Hematopoietic multipotent progenitor cell treated with erythropoietin and hydrocortisone succinate and interleukin-3 and kit ligand, for 4 days (in vitro differentiated cells): ENCODE data around the gene EGLN1.
A peak's percentile ranks its signal among the peaks of the same experiment; 100 is the strongest.

Source experiments
- DNase-seq: peaks from one replicate; pipeline ENCODE4 v3.0.0-alpha.2; 2015

Gene EGLN1

DNA sequence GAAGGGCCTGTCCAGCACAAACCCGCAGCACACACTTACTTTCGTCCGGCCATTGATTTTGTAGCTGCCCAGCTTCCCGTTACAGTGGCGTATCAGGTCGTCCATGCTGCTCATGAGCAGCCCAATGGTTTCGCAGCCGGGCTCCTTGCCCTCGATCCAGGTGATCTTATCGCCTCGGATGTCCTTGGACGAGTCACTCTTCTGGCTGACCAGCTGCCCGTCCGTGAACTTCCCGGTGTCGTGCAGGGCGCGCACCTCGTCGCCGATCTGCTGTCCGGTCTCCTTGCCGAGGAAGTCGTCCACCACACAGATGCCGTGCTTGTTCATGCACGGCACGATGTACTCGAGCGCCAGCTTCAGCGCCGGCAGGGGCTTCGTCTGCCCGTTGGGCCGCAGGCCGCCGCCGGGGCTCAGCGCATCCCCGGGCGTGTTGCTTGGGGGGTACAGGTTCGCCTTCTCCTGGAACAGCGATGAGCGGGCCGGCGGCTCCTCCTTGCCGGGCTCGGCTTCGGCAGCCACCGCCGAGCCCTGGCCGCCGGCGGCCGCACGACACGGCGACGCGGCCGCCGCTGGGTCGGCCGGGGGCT is 1.0 kb downstream of the EGLN1 start:
- peak; percentile 61 for DNase-seq

DNA sequence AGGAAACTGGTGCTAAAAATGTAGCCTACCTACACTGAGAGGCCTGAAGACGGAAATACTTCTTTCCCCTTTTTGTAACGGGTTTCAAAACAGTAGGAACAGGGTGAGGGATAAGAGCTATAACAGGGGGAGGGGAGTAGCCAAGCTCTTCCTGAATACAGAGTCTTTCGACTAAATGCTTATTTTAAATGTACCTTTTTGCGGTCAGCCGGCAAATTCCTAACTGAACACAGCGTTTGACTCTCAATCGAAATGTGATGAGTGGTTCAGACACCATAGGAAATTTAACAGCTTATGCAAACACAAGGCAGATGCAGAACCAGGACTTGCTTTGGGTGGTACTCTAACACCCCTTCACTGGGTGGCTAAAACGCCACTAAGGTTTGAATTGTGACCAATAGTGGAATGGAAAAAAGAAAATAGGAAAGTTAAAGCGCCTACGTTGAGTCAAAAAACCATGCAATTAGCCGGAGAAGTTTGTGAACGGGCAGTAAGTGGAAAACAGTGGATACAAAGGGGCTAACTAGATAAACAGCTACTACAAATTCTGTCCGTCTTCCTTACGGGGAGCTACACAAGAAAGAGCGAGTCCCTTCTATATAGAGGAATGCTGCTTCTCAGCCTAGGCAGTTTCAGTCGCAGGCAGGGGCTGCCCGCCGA is 1.7 kb downstream of the EGLN1 start:
- peak; percentile 44 for DNase-seq

DNA sequence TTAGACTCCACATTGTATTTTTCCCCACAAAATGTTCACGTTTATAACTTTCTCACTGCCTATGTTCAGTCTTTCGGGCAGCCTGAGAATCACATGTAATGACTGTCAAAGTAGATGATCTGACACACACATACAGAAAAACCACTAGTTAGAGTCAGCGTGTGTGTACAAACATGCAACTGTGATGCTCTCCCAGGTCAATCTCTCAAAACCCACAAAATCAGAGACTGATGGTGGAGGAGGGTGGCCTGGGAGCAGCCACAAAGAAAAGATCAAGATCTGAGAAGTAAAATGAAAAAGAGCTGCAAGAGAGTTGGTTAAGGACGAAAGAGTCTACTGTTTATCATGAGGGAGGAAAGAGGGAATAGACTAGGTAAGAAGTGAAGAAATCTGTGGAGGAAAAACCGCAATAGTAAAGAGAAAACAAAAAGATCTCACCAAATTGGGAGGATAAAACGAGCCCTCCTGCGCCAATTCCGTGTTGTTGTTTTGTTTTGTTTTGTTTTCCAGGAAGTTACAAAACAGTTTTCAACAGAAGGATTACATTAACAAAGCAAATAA is 2.3 kb downstream of the EGLN1 start:
- DNase-seq: no peak

DNA sequence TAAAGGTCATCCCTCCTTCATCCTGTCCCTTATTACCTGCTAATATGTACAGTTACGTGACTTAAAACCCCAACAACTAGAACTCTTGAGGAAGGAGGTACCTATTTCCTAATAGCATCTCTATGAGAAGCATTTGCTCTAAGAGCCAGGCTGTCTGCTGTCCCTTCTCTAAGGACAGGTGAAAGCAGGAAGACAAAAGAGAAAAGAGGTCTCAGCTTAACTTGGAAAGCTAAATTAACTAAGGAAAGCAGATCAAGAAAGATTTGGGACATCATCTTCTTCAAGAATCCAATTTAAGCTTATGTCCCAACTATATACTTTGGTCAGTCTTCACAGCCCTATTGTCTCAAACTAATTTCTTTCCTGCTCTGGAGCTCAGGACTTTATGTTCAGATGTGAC is 2.9 kb downstream of the EGLN1 start:
- no peak for DNase-seq

DNA sequence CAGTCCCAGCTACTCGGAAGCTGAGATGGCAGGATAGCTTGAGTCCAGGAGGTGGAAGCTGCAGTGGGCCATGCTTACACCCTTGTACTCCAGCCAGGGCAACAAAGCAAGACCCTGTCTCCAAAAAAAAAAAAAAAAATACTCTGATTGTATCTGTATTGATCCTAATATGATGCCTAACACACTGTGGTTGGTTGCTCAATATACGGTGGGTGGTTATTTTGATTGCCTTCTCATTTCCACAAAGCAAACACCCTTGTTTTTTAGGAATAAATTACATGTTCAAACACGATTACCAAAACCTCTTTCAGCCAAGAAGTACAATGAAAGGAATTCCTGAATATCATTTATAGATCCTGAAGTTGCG is 3.4 kb downstream of the EGLN1 start:
- DNase-seq: no peak

DNA sequence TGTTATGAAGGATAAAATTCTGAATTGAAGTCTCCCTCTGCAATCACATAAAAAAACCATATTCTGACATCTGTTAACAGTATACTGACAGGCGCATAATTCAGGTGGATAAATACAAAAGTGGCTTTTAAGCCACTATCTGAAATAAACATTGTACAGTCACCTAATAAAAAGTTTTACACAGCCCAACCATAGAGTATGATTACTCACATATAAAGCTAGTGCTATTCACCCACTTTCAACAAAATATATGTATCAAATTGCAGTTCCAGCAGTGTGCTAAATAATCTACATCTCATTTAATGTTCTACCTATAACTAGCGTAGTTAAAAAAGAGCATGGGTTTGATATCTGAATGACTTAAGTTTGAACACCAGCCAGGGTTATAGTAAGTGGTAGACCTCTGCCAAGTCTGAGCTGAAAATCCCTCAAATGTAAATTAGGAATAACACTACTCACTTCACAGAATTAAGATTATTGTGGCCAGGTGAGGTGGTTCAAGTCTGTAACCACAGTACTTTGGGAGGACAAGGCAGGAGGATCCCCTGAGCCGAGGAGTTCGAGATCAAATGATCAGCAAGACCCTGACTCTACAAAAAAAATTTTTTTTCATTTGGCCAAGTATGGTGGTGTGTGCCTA is 3.9 kb downstream of the EGLN1 start:
- no peak for DNase-seq

DNA sequence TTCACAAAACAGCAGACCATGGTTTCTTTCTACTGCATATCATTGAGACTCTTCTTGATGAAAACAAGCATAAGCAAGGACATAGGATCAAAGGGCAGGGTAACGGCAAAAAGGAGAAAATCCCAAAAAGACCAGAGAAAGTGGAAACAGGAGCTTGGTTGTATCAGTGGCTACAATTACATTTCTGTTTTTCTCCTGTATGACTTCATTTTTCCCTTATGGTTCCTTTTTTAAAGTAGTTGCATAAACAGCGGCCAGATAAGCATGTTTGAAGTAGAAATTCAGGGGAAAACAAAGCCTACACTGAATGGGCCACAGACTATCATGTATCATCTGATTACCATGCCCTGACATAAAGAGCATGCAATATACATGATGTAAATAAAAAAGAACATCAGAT is 4.6 kb downstream of the EGLN1 start:
- DNase-seq: peak; percentile 24

DNA sequence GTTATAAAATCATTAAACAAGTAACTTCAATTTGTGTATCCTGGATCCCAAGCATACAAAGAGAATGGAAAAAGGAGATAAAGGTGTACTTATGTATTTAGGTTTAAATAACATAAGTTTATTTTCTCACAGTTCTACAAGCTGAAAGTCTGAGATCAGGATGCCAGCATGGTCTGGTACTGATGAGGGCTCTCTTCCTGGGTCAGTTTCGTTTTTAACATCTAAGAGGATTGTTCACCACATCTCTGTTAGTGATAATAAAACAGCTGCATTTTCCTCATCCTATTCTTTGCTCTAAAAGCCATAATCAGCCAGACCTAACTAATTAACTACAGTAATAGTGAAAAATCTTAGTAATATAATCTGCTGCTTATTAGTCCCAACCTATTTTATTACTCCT is 5.2 kb downstream of the EGLN1 start:
- no peak for DNase-seq

DNA sequence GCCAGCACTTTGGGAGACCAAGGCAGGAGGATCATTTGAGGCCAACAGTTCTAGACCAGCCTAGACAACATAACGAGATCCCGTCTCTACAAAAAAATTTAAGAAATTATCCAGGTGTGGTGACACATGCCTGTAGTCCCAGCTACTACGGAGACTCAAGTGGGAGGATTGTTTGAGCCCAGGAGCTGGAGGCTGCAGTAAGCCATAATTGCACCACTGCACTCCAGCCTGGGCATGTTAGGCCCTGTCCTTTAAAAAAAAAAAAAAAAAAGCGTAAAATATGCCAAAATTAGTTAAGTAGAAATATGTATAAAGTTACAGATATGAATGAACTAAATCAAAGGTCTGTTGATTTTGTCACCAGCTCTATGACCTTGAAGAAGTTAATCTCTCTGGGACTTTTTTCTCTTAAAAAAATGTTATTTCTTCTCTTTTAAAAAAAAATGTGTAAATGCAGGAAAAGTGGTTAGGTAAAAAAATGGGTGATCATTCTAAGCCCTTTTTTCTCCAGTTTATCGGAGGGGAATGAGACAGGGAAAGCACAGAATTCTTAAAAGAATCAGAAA is 7.0 kb downstream of the EGLN1 start:
- no peak for DNase-seq

DNA sequence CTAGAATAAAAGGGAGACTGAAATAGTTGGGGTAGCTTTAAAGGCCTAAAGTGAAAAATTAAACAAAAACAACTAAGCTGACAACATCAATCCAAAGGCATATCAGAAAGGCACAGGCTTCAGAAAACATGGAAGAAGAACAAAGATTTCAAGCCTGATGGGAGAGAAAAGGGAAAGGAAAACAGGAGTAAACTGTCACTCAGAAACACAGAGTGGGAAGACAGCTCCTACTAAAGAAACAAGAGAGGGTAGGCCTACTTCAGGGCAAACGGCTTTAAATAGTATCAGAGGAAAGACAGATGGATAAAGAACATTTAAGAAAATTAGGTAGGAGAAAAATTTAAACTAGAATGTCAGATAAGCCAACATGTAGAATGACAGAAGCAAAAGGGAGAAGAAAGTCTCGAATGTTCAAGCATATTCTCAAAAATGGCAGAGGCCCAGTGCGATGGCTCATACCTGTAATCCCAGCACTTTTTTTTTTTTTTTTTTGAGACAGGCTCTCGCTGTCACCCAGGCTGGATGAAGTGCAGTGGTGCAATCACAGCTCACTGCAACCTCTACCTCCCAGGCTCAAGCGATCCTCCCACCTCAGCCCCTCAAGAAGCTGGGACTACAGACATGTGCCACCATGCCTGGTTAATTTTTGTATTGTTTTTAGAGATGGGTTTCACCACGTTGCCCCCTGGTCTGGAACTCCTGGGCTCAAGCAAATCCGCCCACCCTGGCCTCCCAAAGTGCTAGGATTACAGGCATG is 7.6 kb downstream of the EGLN1 start:
- no peak for DNase-seq

DNA sequence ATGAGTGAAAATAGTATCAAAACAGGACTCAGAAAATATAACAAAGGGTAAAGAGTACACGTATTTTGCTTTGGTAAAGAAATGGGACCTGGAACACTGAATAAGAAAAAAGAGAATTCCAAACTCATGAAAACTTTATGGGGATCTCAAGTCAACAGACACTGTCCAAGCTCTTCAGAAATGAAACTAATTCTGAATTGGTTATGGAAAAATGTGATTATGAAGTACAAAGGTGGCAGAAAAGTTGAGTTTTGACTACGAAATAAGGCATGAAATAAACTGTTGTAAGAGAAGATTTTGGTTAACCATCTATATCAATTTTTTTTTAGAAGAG is 8.4 kb downstream of the EGLN1 start:
- DNase-seq: no peak

DNA sequence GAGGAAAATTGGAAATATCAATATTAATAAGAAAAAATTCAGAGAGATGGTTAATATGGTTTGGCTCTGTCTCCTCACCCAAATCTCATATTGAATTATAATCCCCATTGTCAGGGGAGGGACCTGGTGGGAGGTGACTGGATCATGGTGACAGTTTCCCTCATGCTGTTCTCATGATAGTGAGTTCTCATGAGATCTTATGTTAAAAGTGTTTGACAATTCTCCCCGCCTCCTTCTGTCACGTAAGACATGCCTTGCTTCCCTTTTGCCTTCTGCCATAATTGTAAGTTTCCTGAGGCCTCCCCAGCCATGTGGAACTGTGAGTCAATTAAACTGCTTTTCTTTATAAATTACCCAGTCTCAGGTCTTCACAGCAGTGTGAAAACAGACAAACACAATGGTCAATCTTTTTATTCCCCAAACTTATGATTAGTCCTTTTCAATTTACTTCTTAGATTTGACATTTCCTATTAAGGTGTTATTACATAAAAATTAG is 11.0 kb downstream of the EGLN1 start:
- no peak for DNase-seq

DNA sequence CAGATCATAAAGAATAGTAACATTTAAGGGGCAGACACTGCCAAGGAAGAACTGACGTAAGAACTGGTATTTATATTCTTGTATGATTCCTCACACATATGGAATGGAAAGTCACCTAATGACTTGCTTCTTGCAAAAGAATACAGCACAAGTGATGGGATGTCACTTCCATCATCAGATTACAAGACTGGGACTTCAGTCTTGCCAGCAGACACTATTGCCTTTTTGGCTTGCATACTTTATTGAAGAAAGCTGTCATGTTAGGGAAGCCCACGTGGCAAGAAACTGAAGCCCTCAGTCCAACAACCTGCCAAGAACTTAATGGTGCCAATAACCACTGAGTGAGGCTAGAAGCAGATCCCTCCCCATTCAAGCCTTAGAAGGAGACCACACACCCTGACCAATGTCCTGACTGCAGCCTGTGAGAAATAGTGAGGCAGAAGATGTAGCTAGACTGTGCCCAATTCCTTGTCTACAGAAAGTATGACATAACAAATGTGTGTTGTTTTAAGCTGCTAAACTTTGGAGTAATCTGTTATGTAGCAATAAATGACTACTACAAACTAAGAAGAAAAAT is 12.0 kb downstream of the EGLN1 start:
- DNase-seq: no peak

DNA sequence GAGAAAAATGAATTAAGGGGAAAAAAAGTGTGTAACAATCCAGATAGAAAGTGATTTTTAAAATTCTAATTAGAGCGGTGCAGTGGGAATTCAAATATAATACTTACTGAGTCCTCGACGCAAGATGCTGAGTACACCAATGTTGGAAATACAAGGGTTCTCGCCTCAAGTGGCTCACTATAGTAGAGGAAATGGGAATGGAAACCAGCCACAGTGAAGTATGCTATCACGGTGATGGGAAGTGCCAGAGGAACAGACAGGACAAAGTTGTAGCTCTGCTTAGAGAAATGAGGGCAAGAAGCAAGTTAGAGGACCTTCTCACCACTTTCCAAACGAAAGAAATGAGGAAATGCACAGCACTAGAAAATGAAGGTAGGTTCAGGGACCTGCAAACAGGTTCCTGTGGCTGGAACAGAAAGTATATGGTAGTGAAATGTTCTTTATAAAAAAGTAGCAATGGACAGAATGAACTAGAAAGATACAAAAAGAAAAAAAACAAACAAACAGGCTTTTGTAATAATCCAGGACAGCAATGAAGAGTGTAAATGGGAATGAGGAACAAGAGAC is 13.5 kb downstream of the EGLN1 start:
- no peak for DNase-seq

DNA sequence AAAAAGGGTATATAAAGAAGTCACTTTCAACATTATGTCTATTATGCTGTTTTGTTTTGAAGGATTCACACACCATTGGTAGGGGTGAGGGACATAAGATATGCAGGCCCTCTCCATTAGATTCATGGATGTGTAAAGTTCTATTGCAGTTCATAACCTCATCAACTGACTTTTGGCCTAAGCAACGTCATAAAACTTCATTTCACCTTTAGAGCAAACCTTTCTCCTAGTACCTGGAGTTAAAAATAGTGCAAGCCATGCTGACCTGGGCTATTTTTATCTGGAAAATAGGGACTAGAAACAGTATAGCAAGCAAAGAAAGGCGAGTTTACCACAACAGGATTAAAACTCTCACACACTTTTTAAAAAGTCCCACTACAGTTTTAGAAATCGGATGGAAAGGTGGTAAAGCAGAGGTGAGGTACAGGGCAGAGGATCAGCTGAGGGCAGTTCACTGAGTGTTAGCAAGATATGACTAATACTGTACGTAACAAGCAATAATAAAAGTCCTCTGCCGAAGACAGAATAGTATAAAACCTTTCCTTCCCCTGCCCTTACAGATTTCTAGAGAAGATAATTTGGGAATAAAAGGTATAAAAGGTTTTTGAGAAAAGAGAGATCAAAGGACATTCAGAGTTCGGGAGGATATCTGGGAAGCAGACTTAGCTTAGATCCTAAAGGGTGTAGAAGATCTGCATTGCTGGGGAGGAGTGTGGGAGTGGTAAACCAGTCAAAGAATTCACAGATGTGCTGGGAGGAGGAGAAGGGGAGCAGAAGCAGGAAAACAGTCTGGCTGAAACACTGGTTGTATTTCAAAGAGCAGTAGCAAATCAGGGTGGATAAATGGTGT is 14.3 kb downstream of the EGLN1 start:
- DNase-seq: no peak

DNA sequence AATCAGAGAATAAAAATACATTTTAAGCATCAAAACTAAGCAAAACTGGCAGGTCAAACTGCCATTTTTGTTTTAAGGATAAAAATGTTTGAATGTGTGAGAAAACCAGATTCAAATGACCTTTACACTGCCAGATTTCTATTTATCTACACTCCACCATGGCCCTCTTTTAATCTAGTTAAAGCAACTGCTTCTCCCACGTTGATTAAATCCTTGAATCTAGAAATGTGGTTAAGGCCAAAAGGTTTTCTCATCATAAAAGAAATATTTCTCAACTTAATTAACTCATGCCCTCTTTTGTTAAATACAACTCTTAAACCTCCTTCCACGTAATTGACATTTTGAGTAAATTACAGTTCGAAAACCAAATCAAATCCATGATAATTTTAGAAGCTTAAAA is 15.0 kb downstream of the EGLN1 start:
- no peak for DNase-seq

DNA sequence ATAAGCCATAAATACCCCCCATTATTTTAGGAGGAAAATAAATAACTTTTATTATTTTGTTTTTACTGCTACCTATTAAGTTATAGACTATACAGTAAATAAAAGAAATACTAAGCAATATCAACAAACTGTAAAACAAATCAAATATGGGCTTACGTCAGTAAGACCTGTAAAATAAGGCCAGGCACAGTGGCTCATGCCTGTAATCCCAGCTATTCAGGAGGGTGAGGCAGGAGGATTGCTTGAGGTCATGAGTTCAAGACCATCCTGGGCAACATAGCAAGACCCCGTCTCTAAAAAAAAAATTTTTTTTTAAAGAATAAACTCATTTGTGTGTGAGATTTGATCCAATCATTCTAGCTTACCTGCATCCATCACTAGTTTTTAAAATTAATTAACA is 17.8 kb downstream of the EGLN1 start:
- no peak for DNase-seq

DNA sequence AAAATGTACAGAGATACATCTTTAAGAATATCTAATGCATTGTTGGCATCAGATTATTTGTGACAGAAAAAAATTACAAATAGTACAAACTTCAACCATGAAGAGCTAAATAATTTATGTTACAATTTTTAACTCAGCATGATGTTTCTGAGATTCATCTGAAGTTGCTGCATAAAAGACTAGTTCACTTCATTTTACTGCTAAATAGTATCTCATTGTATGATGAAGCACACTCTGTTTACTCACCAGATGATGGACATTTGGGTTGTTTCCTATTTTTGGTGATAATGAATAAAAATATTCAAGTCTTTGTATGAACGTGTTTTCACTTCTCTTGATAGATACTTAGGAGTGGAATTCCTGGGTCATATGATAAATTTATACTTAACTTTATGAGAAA is 20.6 kb downstream of the EGLN1 start:
- DNase-seq: no peak

DNA sequence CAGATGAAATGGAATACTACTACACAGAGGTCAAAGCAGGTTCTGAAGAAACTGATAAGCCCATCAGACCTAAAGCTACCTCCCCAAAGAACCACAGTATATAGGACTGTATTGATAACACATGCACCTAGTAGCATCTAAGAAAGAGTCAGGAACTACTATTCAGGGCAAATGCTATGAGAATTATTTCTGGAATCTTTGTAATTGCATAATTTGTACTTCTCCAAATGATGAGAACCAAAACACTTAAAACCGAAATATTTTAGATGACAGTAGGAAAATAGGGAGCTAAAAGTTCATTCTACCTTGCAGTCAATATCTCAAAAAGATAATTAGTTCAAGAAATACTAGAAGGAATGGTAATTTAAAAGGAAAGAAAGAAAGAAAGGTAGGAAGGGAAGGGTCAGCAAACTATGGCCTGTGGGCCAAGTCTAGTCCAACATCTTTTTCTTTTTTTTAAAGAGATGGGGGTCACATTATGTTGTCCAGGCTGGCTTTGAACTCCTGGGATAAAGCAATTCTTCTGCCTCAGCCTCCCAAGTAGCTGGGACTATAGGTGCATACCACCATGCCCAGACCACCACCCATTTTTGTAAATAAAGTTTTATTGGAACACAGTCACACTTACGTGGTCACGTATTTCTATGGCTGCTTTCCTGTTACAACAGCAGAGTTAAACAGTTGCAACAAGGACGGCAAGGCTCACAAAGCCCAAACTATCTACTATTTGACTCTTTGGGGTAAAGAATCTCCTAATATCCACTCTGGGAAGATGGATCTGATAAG is 24.0 kb downstream of the EGLN1 start:
- DNase-seq: no peak

DNA sequence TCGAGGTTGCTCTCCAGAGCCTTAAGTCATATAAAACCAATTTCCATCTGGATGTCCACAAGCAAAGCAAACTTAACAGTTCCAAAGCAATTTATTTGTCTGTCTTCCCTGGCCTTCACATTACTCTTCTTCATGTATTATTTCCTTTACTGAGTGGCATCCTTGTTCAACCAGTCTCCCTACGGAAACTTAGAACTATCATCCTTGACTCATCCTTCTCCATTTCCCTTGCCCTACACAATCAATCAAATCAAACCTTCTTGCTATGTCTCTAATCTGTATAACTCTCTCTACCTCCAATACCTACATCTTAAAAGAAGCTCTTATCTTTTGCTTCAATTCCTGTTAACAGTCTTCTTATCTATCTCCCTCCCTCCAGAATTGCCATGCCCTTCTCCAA is 25.4 kb downstream of the EGLN1 start:
- DNase-seq: no peak

DNA sequence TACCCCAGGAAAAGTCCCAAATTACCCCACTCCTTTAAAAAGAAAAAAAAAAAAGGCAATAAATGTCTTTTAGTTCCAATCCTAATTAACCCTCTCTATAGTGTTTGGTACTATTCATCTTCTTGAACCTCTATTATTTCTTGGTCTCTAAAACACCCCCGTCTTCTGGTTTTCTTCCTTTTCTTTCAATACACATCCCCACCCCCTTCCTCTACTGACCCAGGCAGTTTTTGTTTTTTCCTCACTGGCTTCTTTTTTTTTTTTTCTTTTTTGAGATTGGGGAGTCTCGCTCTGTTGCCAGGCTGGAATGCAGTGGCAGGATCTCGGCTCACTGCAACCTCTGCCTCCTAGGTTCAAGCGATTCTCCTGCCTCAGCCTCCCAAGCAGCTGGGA is 26.1 kb downstream of the EGLN1 start:
- no peak for DNase-seq
